GM21423 (cell line): ENCODE data around the gene PCDHGA6.

Experiments used
- ATAC-seq: cut with Tn5 transposase; IDR thresholded peaks from one replicate; pipeline ENCODE4 v1.9.1; 2021; ENCODE audit warnings: mild to moderate bottlenecking, moderate library complexity; ENCODE audit not compliant: unreplicated experiment

The PCDHGA6 gene

GRCh38 chr5:141419074-141419880 is 45.6 kb downstream of the PCDHGA6 start:
- ATAC-seq, result no peak

GRCh38 chr5:141420855-141421488 is 47.3 kb downstream of the PCDHGA6 start, which contains the start of gene PCDHGA11:
Gene PCDHGA11 (plus strand): TSS chr5:141421051. CDS start chr5:141421228, 177 bp downstream.
- ATAC-seq, result no peak

- ATAC-seq, result no peak
These were observed 47.8 kb downstream of the PCDHGA6 start for GRCh38 chr5:141421489-141421855.

GRCh38 chr5:141422742-141423291 is 49.1 kb downstream of the PCDHGA6 start:
- no peak for ATAC-seq

GRCh38 chr5:141427783-141428426 is 54.2 kb downstream of the PCDHGA6 start:
- no peak for ATAC-seq
